Neural progenitor cell (in vitro differentiated cells): ENCODE data around the gene ITCH.

Experiments
- CTCF ChIP-seq: fragments of 200-600 bp; sonication (generic); IDR thresholded peaks from 2 replicates; pipeline ENCODE4 v1.5.1; 2017; ENCODE audit warnings: antibody characterized with exemption, mild to moderate bottlenecking
- EZH2 ChIP-seq: fragments of 200-600 bp; sonication (generic); IDR thresholded peaks from 2 replicates; pipeline ENCODE4 v1.6.1; 2017; ENCODE audit warnings: antibody characterized with exemption, mild to moderate bottlenecking, moderate library complexity
- EZH2phosphoT487 ChIP-seq: fragments of 200-600 bp; sonication (generic); IDR thresholded peaks from 2 replicates; pipeline ENCODE4 v1.6.1; 2017; ENCODE audit warnings: antibody characterized with exemption

GRCh38 chr20:34515484-34516246, 152.6 kb downstream of the ITCH start:
- TF ChIP-seq EZH2 (peak; percentile 17), EZH2phosphoT487 (no peak), CTCF (no peak)
